Stimulated activated CD8-positive, alpha-beta memory T cell treated with anti-CD3 and anti-CD28 coated beads, Interleukin-15, amount 100 ng/mL, for 4 hours (primary cell): Measurements from ENCODE around the gene KIF17.

ENCODE experiments used
- DNase-seq, 2 donors: peaks; one replicate each; pipeline ENCODE4 v3.0.0-alpha.2; 2020; ENCODE audit warnings: low read depth in 2 of 2

Gene KIF17

GRCh38 chr1:20717452-20718342, at the start of gene KIF17:
TSS of gene KIF17 (minus strand) at chr1:20718007. CDS start at chr1:20717706, 301 bp downstream.
- DNase-seq = peak in 1 of 2 donors; percentile 35

DNA sequence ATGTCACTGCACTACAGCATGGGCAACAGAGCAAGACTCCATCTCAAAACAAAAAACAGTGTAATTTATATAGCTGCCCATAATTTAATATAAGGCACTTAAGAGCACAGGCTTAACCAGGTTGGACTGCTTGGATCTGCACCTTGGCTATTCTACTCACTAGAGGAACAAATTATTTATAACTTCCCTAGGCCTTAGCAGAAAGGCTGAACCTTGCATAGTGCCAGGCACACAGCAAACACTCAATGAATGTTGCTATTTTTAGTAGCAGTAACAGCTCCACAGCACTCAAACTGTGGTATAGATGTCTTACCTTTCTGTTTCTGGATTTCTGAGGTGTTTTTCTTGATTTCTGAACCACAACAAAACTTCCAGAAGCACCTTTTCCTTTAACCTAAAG, 49.5 kb upstream of the KIF17 start:
- no peak for DNase-seq

- DNase-seq = no peak
Observed at GRCh38 chr1:20763417-20763816, 45.6 kb upstream of the KIF17 start.

DNA sequence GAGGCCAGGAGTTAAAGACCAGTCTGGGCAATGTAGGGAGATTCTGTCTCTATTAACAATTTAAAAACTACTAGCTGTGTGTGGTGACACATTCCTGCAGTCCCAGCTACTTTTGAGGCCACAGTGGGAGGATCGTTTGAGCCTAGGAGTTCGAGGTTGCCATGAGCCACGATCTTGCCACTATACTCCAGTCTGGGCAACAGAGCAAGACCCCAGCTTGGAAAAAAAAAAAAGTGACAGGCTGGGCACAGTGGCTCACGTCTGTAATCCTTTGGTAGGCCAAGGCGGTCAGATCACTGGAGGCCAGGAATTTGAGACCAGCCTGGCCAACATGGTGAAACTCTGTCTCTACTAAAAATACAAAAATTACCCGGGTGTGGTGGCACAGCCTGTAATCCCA, 42.5 kb upstream of the KIF17 start:
- DNase-seq = no peak

- no peak for DNase-seq
Observed at GRCh38 chr1:20753589-20753988, 35.8 kb upstream of the KIF17 start.

- no peak for DNase-seq
Observed at GRCh38 chr1:20751462-20751990, 33.7 kb upstream of the KIF17 start.

GRCh38 chr1:20742671-20743070, 24.9 kb upstream of the KIF17 start:
- no peak for DNase-seq

DNA sequence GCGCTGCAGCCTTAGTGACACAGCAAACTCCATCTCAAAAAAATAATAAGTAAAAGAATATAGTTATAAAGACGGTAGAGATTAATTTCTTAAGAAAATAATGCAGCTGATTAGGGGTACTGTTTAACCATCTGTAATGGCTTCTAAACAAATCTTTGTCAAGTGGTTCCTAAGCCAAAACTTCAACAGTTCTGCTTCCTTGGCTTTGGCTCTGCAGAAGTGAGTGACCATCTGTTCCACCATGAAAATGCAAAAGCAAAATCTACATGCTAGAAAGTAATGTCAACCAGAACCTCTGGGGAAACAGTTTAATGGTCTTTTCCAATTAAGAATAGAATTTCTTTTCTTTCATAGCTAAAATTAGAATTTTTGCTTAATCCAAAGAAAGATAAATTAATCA, 23.0 kb upstream of the KIF17 start:
- no peak for DNase-seq

- no peak for DNase-seq
Observed at GRCh38 chr1:20739225-20739624, 21.4 kb upstream of the KIF17 start.

- DNase-seq = no peak
Observed at GRCh38 chr1:20735581-20736111, 17.8 kb upstream of the KIF17 start.

DNA sequence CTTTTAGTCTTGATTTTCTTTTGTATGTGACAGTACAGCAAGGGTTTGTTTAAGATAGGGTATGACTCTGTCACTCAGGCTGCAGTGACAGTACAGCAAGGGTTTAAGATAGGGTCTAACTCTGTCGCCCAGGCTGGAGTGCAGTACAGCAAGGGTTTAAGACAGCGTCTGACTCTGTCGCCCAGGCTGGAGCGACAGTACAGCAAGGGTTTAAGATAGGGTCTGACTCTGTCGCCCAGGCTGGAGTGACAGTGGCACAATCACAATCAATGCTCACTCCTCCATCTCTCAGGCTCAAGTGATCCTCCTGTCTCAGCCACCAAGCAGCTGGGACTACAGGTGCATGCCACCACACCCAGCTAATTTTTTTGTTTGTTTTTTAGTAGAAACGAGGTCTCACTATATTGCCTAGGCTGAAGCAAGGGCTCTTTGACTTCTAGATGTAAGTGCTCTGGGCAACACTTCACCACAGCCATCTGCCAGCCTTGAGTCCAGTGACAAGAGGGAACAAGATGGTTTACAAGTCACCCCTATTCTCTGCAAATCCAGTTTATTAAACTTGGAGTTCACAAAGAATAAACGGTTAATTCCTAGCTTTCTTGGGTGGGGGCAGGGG, 15.7 kb upstream of the KIF17 start:
- DNase-seq = no peak

DNA sequence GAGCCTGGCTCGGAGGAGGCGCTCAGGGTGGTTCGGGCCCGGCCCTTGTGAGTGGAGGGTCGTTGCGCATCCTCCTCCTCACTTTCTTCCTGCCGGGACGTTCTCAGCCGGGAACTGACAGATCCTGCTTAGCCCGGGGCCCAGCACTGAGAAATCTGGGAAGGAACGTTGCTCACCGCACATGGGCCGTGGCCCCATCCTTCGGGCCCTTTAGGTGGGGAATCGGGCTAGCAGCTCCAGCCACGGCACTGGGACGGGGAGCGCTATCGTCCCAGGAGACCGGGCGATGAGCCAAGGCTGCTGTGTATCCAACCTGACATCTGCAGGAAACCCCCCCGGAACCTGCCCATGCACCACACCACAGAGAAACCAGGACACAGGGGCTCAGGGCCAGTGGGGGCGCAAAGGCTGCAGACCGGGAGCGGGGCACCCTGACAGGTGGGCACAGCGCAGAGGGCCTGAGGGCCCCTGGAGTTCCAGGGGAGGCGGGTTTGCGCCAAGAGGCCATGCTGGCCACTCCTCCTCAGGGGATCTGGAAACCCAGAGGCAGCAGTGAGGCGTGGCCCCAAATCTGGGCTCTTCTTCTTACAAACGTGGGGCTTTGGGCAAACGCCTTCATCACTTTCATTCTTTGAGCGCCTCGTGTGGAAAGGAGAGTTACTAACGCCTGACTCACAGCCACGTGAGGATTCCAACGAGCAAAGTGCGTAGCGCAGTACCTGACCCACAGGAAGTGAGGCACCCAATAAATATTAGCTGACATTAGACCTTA, 15.0 kb upstream of the KIF17 start, which contains the start of gene SH2D5:
Gene SH2D5 (minus strand): TSS at position 116 of the 772 bp plus-strand sequence. CDS start 4,659 bp downstream, outside the sequence.
- DNase-seq = peak; percentile 54 to 70

DNA sequence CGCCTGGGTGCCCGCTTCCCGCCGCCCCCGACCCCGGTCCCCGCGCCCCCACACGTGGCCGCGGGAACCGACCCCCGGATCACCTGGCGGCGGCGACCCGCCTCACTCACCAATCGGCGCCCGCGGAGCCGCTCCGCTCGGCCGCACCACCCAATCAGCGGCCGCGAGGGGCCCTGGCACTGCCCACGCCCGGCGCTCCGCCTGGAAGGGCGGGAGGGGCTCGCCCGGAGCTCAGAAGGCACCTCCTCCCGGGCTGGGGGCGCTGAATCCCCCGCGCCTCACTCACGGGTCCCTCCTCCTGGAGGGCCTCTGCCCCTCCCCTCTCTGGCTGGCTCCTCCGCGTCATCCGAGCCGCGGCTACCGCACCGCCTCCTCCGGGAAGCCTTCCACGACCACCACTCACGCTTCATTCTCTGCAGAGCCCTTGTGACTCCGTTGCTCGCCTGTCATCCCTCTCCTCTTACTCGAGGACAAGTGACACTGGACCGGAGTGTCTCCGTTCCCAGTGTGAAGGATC, 14.3 kb upstream of the KIF17 start:
- peak; percentile 47 to 51 for DNase-seq

DNA sequence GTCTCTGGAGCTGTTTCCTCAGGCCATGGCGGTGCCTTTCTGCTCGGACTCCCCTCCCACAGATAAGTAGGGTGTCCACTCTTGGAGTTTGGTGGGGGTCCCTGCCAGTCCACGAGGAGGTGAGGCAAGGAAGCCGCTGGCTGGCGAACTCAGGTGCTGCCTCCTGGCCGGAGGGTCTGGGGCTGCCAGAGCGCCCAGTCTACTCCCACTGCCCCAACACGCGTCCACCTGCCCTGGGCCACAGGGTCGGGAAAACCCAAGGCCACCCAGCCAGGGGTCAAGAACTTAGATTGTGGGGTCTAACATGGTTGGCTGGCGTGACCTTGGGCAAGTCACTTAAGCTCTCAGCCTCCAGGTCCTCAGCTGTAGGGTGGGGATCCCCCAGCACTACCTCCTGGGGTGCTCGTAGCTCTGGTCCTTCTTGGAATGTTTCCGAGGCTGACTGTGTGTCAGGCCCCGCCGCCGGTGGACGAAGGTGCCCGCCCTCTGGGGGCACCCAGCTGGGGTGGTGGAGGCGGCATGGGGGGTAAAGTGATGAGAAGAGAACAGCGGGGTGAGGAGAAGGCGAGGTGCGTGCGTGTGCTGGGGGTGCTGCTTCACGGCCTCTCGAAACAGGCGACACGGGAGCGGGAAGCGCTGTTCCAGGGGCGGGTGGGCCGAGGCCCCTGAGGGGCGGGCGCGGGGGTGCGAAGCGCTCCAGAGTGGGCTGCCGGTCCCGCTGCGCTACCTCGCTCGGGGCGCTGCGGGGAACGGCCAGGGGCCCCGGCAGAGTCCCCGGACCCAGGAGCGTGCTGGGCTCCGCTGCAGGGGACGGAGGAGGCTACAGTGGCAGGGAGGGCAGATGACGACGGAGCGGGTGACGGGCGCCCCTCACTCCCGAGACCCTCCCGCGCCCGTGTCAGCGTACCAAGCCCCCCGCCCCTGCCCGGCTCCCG, 13.5 kb upstream of the KIF17 start:
- DNase-seq = no peak

DNA sequence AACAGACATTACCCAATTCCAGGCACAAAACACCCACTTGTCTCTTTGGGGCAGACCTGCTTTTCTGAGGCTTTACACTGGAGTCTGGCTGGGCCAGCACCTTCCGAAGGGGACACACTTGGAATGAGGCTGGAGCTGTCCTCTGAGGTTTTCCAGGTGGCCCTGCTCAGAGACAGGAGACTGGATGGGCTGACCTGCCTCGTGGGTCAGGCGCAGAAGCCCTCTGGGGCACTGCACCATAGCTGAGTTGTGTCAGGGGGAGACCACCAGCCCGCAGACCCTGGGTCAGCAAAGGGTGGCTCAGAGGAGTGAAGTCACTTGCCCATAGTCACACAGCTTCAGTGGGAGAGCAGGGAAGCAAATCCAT, 12.9 kb upstream of the KIF17 start:
- DNase-seq = no peak

GRCh38 chr1:20729990-20730689, 12.3 kb upstream of the KIF17 start:
- DNase-seq = no peak

DNA sequence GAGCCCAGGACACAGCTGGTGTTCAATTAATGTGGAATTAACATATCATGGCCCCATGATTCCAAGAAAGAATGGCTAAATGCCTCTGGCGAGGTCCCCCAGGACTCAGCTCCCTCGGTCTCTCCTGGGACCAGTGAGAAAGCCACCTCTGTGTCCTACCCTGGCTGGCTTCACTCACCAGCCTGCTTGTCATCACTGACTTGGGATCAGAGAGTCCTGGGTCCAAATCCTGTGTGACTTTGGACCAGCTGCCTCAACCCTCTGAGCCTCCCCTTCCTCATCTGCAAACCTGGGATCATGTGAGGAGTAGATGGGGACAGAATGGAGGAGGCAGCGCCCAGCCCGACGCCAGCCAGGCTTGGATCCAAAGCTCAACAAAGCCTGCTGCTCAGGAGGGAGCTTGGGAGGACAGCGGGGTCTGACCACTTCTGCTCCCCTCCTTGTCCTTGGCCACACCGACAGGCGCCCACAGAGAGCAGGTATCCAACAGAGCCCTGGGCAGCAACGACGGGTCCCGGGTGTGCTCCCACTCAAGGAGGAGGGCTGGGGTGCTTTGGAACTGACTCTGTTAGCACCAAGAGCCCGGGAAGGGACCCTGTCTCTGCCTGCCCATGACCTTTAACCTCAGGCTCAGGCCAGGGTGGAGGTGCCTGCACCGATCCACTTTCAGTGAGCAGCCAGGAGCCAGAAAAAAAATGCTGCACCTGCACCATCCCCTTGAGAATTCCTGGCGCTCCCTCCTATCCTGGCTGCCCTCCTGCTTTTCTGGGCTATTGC, 11.5 kb upstream of the KIF17 start:
- DNase-seq = no peak

GRCh38 chr1:20728371-20729154, 10.8 kb upstream of the KIF17 start:
- no peak for DNase-seq
